ENCODE measurements around the gene MRE11. TPM values are rescaled to one million over a fixed set of nuclear protein-coding genes. Genes with fewer than 3 reads are reported as not detected.
A peak's percentile ranks its signal among the peaks of the same experiment; 100 is the strongest.

MRE11 gene
- total RNA-seq, 1 donor from 2014 or later, result 17.4 TPM

DNA sequence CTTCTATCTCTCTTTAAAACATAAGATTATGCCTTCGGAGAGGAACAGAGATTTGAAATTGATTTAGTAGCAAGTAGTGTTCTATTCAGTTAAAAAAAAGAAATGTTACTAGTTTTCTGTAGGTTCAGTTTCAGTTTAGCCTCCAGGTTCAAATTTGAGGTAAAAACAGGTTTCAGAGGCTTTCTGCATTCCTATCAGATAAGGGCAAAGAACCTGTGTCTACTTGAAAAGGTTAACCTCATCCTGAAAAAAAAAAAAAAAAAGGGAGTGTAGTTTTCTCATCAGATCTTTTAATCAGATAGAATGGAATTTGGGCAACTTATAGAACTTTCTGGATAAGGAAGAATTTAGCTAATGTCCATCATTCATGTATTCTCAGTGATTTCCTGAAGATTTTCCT is 30.7 kb upstream of the MRE11 start:
- no peak for DNase-seq
- Histone ChIP-seq H3K36me3 (no peaks in the 10 kb centered on the region), H3K4me3 (no peak overlapping the region), H3K27ac (no peak overlapping the region), H3K4me1 (no peaks in the 10 kb centered on the region), H3K27me3 (no peaks in the 10 kb centered on the region), H3K9me3 (no peaks in the 10 kb centered on the region)
- intact Hi-C loops (cut with DNase I), result no loop called here
- ATAC-seq, result no peak
- TF ChIP-seq, protein P1, sequence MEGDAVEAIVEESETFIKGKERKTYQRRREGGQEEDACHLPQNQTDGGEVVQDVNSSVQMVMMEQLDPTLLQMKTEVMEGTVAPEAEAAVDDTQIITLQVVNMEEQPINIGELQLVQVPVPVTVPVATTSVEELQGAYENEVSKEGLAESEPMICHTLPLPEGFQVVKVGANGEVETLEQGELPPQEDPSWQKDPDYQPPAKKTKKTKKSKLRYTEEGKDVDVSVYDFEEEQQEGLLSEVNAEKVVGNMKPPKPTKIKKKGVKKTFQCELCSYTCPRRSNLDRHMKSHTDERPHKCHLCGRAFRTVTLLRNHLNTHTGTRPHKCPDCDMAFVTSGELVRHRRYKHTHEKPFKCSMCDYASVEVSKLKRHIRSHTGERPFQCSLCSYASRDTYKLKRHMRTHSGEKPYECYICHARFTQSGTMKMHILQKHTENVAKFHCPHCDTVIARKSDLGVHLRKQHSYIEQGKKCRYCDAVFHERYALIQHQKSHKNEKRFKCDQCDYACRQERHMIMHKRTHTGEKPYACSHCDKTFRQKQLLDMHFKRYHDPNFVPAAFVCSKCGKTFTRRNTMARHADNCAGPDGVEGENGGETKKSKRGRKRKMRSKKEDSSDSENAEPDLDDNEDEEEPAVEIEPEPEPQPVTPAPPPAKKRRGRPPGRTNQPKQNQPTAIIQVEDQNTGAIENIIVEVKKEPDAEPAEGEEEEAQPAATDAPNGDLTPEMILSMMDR (IDR thresholded peaks at IDR 0.05), result no peak

DNA sequence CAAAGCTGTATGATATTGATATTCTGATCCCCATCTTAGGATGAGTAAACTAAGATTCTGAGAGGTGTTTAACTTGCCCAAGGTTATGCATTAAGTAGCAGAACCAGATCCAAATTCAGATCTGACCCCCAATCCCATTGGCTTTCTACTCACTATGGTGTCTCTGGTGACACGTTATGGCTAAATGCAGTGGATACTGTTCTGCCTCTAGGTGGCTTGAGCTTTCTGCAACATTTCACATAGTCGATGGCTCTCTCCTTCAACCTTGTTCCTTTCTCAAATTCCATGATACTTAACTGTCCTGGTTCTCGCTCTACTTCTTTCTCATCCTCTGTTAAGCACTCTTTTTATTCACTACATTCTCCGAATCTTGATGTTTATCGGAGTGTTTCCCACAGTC is 28.0 kb upstream of the MRE11 start:
- DNase-seq (no peak), ATAC-seq (peak; percentile 57)
- intact Hi-C loops (cut with DNase I), result no loop called here

DNA sequence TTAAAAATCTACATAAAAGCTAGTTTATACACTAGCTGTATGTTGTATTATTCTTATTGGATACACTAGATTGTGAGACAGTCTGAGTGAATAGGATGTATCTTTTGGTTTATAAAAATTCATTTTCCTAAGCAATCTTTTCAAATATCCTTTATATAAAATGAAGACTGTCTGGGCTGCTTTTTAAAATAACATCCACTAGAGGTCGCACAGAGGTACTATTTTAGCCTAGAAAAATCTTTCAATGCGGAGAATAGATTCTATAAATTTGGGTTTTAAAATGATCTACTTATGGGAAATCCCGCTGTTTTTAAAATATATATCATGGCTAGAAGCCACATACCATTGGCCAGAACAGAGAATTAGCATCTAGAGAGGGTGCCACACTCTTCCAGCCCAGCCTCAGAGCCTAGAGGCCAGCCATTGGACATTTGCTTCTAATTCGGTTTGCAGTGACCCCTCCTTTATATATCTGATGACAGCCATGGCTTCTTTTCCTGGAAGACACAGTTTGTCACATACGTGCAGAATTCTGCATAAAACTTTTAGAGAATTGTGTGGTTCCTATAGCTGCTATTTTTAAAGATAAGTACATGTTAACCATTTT is 25.9 kb upstream of the MRE11 start:
- intact Hi-C loops (cut with DNase I), result no loop called here
- Histone ChIP-seq H3K4me1 (no peaks in the 10 kb centered on the region), H3K36me3 (no peaks in the 10 kb centered on the region), H3K27me3 (no peaks in the 10 kb centered on the region), H3K9me3 (no peaks in the 10 kb centered on the region), H3K27ac (no peak overlapping the region), H3K4me3 (no peak overlapping the region)
- TF ChIP-seq, protein P1 (IDR thresholded peaks at IDR 0.05), result peak; percentile 74
- peak; percentile 61 for ATAC-seq
- DNase-seq, result no peak

More for the DNA sequence above, 28.0 kb upstream of the MRE11 start:
- no peaks in the 10 kb centered on the region for H3K9me3 ChIP-seq
- no peaks in the 10 kb centered on the region for H3K4me1 ChIP-seq
- no peaks in the 10 kb centered on the region for H3K36me3 ChIP-seq
- TF ChIP-seq, protein P1 (IDR thresholded peaks at IDR 0.05), result peak; percentile 34
- no peak overlapping the region for H3K27ac ChIP-seq
- no peaks in the 10 kb centered on the region for H3K27me3 ChIP-seq
- H3K4me3 ChIP-seq, result no peak overlapping the region

GRCh38 chr11:94518300-94518699 is 24.7 kb upstream of the MRE11 start:
- Histone ChIP-seq H3K9me3 (no peaks in the 10 kb centered on the region), H3K4me1 (no peaks in the 10 kb centered on the region), H3K27ac (no peak overlapping the region), H3K4me3 (no peak overlapping the region), H3K27me3 (no peaks in the 10 kb centered on the region), H3K36me3 (no peaks in the 10 kb centered on the region)
- TF ChIP-seq, protein P1 (IDR thresholded peaks at IDR 0.05), result no peak
- no peak for ATAC-seq
- no peak for DNase-seq
- intact Hi-C loops (cut with DNase I), result no loop called here

DNA sequence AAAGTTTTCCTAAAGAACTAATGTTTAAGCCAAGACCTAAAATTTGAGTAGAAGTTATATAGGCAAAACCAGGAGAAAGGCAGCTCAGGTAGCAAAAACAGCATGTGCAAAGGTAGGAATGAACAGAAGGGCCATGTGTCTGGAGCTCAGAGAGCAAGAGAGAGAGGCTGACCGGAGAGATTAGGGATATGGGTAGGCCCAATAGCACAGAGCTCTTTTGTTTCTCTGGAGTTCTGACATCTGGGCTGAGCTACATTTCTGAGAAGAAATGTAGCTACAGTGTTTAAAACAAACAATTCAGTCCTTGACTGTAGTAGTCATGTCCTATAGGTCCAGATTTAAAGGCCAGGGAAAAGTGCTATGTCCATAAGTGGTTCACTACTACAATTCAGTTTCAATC is 23.1 kb upstream of the MRE11 start:
- ATAC-seq (no peak), DNase-seq (no peak)
- intact Hi-C loops (cut with DNase I), result no loop called here
- H3K4me3 ChIP-seq, result no peak overlapping the region
- H3K36me3 ChIP-seq, result no peaks in the 10 kb centered on the region
- no peaks in the 10 kb centered on the region for H3K9me3 ChIP-seq
- H3K4me1 ChIP-seq, result peaks cover 5% of the 10 kb centered on the region
- TF ChIP-seq, protein P1 (IDR thresholded peaks at IDR 0.05), result no peak
- H3K27ac ChIP-seq, result no peak overlapping the region
- H3K27me3 ChIP-seq, result no peaks in the 10 kb centered on the region

DNA sequence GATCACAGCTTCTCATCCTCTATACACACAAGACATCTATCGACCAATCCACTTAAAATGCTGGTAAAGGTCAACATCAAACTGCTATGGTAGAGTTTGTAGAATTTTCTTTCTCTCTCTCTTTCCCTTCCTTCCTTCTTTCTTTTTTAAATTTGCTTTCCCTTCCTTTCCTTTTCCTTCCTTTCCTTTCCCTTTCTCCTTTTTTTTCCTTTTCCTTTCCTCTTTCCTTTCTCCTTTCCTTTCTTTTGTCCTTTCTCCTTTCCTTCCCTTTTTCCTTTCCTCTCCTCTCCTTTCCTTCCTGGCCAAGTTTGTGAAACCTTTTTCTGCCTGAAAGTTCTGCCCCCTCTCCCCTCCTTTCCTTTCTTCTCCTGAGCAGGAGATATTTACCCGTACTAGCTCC is 21.8 kb upstream of the MRE11 start:
- TF ChIP-seq, protein P1 (IDR thresholded peaks at IDR 0.05), result no peak
- no peak overlapping the region for H3K4me3 ChIP-seq
- peaks cover 5% of the 10 kb centered on the region for H3K4me1 ChIP-seq
- no peaks in the 10 kb centered on the region for H3K36me3 ChIP-seq
- ATAC-seq (no peak), DNase-seq (no peak)
- no peaks in the 10 kb centered on the region for H3K27me3 ChIP-seq
- intact Hi-C loops (cut with DNase I), result no loop called here
- H3K9me3 ChIP-seq, result no peaks in the 10 kb centered on the region
- H3K27ac ChIP-seq, result no peak overlapping the region

Data from upper lobe of right lung (tissue), 1 donor.